ENCODE data around the gene PAK1IP1.
"Not testable (repeated sequence)": the region's sequence is repeated elsewhere in the genome, so short reads cannot be mapped to it uniquely, and the experiment has no call there.

PAK1IP1 gene

GRCh38 chr6:10662742-10663141, 32.0 kb upstream of the PAK1IP1 start:
- no peak for DNase-seq (ENCODE audit: low read depth)
- no peak for TF ChIP-seq CTCF (conservative IDR thresholded peaks at IDR 0.05; ENCODE audit: low read depth, low read length)

GRCh38 chr6:10665595-10665994, 29.2 kb upstream of the PAK1IP1 start:
- not testable (repeated sequence) for DNase-seq (ENCODE audit: low read depth); H3K4me3 ChIP-seq (ENCODE audit: low read depth, low read length)

More at GRCh38 chr6:10662742-10663141, 32.0 kb upstream of the PAK1IP1 start:
- no peak overlapping the region for H3K4me3 ChIP-seq (ENCODE audit: low read depth, low read length)

- DNase-seq (ENCODE audit: low read depth): no peak
- TF ChIP-seq CTCF (conservative IDR thresholded peaks at IDR 0.05; ENCODE audit: low read depth, low read length): no peak
- no peak overlapping the region for H3K4me3 ChIP-seq (ENCODE audit: low read depth, low read length)
Measured at GRCh38 chr6:10668126-10668917, 26.4 kb upstream of the PAK1IP1 start.

- no peak for TF ChIP-seq CTCF (conservative IDR thresholded peaks at IDR 0.05; ENCODE audit: low read depth, low read length)
- no peak overlapping the region for H3K4me3 ChIP-seq (ENCODE audit: low read depth, low read length)
- no peak for DNase-seq (ENCODE audit: low read depth)
Measured at GRCh38 chr6:10676403-10676802, 18.4 kb upstream of the PAK1IP1 start.

- TF ChIP-seq CTCF (conservative IDR thresholded peaks at IDR 0.05; ENCODE audit: low read depth, low read length): no peak
- H3K4me3 ChIP-seq (ENCODE audit: low read depth, low read length): no peak overlapping the region
- no peak for DNase-seq (ENCODE audit: low read depth)
Measured at GRCh38 chr6:10678456-10678855, 16.3 kb upstream of the PAK1IP1 start.

GRCh38 chr6:10681795-10682194, 13.0 kb upstream of the PAK1IP1 start:
- H3K4me3 ChIP-seq (ENCODE audit: low read depth, low read length): no peak overlapping the region
- TF ChIP-seq CTCF (conservative IDR thresholded peaks at IDR 0.05; ENCODE audit: low read depth, low read length): no peak
- no peak for DNase-seq (ENCODE audit: low read depth)

- DNase-seq (ENCODE audit: low read depth): no peak
- no peak for TF ChIP-seq CTCF (conservative IDR thresholded peaks at IDR 0.05; ENCODE audit: low read depth, low read length)
- H3K4me3 ChIP-seq (ENCODE audit: low read depth, low read length): no peak overlapping the region
Measured at GRCh38 chr6:10682355-10682988, 12.3 kb upstream of the PAK1IP1 start.
